Prostate gland (tissue), 2 donors: ENCODE measurements around the gene ACTL8. TPM values are rescaled to one million over a fixed set of nuclear protein-coding genes. Genes with fewer than 3 reads are reported as not detected.

Source experiments
- DNase-seq: peaks from one replicate; pipeline ENCODE4 v3.0.0-alpha.2; 2019; ENCODE audit warnings: low spot score
- H3K27ac ChIP-seq, 2 donors: fragments of 200-600 bp; sonication (generic); 2 replicates each; pipeline ENCODE4 v1.5.1; 2017 to 2019
- H3K27me3 ChIP-seq: fragments of 200-600 bp; sonication (generic); replicated peaks from 2 replicates; pipeline ENCODE4 v1.5.1; 2019; ENCODE audit not compliant: insufficient read depth
- H3K36me3 ChIP-seq, 2 donors: fragments of 200-600 bp; sonication (generic); 1 replicate in 1 of 2; 2 replicates in 1 of 2; pipeline versions ENCODE4 v1.5.1 to v1.8.1; 2017 to 2019
- H3K4me1 ChIP-seq: fragments of 200-600 bp; sonication (generic); replicated peaks from 2 replicates; pipeline ENCODE4 v1.5.1; 2019
- H3K4me3 ChIP-seq, 2 donors: fragments of 200-600 bp; sonication (generic); 2 replicates each; pipeline ENCODE4 v1.5.1; 2017 to 2019
- H3K9me3 ChIP-seq: fragments of 200-600 bp; sonication (generic); 2 replicates; pipeline ENCODE4 v1.5.1; 2017
- POLR2A ChIP-seq: fragments of 450-650 bp; IDR thresholded peaks from one replicate; pipeline ENCODE4 v1.6.1; 2016; ENCODE audit warnings: antibody characterized with exemption, mild to moderate bottlenecking
- POLR2AphosphoS5 ChIP-seq: sonication (generic); formaldehyde crosslinking; IDR thresholded peaks from one replicate; pipeline ENCODE4 v1.6.1; 2017; ENCODE audit warnings: antibody characterized with exemption
- WGBS: methylation state at CpG from one replicate; pipeline ENCODE4 v1.1.5; 2018; 5-methylcytosine and 5-hydroxymethylcytosine counted together
- intact Hi-C: fragments of 100-400 bp; cut with DNase I; formaldehyde crosslinking; loops from one replicate; pipeline ENCODE4 v1.14.2; 2022
- total RNA-seq, 2 donors: library from RNA; depleted of rRNA; stranded (reverse); fragments of >200 nt; gene quantifications; one replicate each; pipeline ENCODE4 v1.1.0, GENCODE V29; 2016
- TF ChIP-seq, protein P1 (sequence below), 4 experiments: fragments of 200-600 bp in 2 of 4; fragments of 450-650 bp in 2 of 4; sonication (generic) in 2 of 4; IDR thresholded peaks; 1 replicate in 3 of 4; 2 replicates in 1 of 4; pipeline ENCODE4 v1.5.1; 2016 to 2019; ENCODE audit warnings: antibody characterized with exemption in 4 of 4, mild to moderate bottlenecking in 2 of 4, moderate library complexity in 2 of 4

The ACTL8 gene
- total RNA-seq, 2 donors from 2014 or later = 5.9 TPM; not detected in 1

- Histone ChIP-seq H3K27me3 (peaks cover 6% of the 10 kb centered on the region), H3K36me3 (no peaks in the 10 kb centered on the region), H3K4me3 (no peak overlapping the region), H3K4me1 (no peaks in the 10 kb centered on the region), H3K27ac (no peak overlapping the region), H3K9me3 (no peaks in the 10 kb centered on the region)
- DNase-seq = no peak
- TF ChIP-seq, protein P1, sequence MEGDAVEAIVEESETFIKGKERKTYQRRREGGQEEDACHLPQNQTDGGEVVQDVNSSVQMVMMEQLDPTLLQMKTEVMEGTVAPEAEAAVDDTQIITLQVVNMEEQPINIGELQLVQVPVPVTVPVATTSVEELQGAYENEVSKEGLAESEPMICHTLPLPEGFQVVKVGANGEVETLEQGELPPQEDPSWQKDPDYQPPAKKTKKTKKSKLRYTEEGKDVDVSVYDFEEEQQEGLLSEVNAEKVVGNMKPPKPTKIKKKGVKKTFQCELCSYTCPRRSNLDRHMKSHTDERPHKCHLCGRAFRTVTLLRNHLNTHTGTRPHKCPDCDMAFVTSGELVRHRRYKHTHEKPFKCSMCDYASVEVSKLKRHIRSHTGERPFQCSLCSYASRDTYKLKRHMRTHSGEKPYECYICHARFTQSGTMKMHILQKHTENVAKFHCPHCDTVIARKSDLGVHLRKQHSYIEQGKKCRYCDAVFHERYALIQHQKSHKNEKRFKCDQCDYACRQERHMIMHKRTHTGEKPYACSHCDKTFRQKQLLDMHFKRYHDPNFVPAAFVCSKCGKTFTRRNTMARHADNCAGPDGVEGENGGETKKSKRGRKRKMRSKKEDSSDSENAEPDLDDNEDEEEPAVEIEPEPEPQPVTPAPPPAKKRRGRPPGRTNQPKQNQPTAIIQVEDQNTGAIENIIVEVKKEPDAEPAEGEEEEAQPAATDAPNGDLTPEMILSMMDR (IDR thresholded peaks at IDR 0.05) = no peak
- TF ChIP-seq POLR2AphosphoS5 (no peak), POLR2A (no peak)
- intact Hi-C loops = no loop called here
- 71% methylated on average over 33 of the region's 33 CpGs for WGBS
Observed at GRCh38 chr1:17825273-17826164, 70.4 kb downstream of the ACTL8 start.

DNA sequence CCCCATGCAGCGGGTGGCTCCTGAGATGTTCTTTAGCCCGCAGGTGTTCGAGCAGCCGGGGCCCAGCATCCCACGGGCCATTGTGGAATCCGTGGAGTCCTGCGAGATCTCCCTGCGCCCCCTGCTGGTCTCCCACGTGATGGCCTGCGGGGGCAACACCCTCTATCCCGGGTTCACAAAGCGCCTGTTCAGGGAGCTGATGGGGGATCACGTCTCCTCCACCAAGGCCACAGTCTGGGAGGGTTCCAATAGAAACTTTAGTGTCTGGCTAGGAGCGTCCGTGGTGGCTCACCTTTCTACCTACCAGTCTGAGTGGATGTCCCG lies 71.0 kb downstream of the ACTL8 start:
- H3K9me3 ChIP-seq = no peaks in the 10 kb centered on the region
- DNase-seq = no peak
- WGBS = 35% methylated on average over 15 of the region's 16 CpGs
- H3K4me3 ChIP-seq = no peak overlapping the region
- no peaks in the 10 kb centered on the region for H3K4me1 ChIP-seq
- intact Hi-C loops = no loop called here
- no peaks in the 10 kb centered on the region for H3K36me3 ChIP-seq
- H3K27ac ChIP-seq = no peak overlapping the region
- peaks cover 6% of the 10 kb centered on the region for H3K27me3 ChIP-seq
- no peak for TF ChIP-seq POLR2AphosphoS5
- no peak for TF ChIP-seq POLR2A
- TF ChIP-seq, protein P1 (IDR thresholded peaks at IDR 0.05) = peak in 3 of 4 experiments; percentile 22 to 48 (median 39)

DNA sequence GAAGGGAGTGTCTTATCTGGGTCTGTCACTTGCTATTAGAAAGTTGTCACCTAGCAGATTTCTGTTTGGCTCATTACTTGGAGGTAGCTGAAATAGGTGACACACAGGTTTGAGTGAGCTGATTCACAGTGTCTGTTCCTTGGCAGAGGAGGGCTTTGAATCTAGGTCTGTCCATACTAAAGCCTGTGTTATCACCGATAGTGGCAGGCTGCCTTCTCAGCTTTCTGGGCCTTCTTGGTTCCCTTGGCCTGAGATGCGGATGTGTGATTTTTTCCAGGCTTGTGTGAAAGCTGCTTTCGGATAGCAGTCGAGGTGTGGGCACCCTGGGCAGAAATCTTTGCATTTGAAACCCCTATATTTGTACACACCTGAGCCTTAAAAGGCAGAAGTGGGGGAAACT lies 73.9 kb downstream of the ACTL8 start:
- WGBS = 66% methylated on average over 4 of the region's 4 CpGs
- no peaks in the 10 kb centered on the region for H3K4me1 ChIP-seq
- TF ChIP-seq, protein P1 (IDR thresholded peaks at IDR 0.05) = no peak
- TF ChIP-seq POLR2A (no peak), POLR2AphosphoS5 (no peak)
- H3K27me3 ChIP-seq = peaks cover 6% of the 10 kb centered on the region
- no peak overlapping the region for H3K4me3 ChIP-seq
- H3K9me3 ChIP-seq = no peaks in the 10 kb centered on the region
- no peak overlapping the region for H3K27ac ChIP-seq
- DNase-seq = no peak
- H3K36me3 ChIP-seq = no peaks in the 10 kb centered on the region
- intact Hi-C loops = no loop called here

- intact Hi-C loops = no loop called here
- Histone ChIP-seq H3K4me3 (no peak overlapping the region), H3K27ac (no peak overlapping the region), H3K36me3 (no peaks in the 10 kb centered on the region), H3K27me3 (peaks cover 6% of the 10 kb centered on the region), H3K9me3 (no peaks in the 10 kb centered on the region), H3K4me1 (no peaks in the 10 kb centered on the region)
- WGBS = 52% methylated on average over 6 of the region's 6 CpGs
- TF ChIP-seq POLR2A (no peak), POLR2AphosphoS5 (no peak)
- TF ChIP-seq, protein P1 (IDR thresholded peaks at IDR 0.05) = no peak
- DNase-seq = no peak
Observed at GRCh38 chr1:17829579-17829978, 74.4 kb downstream of the ACTL8 start.

DNA sequence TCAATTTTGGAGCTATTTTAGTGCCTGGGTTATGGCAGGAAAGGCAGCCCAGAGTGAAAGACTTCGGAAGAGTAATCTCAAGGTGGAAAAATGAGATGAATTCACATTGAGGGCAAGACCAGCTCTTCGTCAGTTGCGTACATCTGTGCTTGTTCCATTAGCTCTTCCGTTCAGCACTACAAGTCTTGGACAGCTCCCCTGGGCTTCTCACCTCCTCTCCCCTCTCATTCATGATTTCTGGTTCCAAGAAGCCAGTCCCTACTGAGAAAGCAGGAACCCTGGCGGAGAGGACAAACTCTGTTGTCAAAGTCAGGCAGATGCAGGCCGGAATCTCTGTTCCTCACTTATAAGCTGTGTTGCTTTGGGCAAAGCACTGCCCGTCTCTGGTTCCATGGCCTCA lies 76.5 kb downstream of the ACTL8 start:
- Histone ChIP-seq H3K27ac (no peak overlapping the region), H3K9me3 (no peaks in the 10 kb centered on the region), H3K36me3 (no peaks in the 10 kb centered on the region), H3K4me3 (no peak overlapping the region), H3K4me1 (no peaks in the 10 kb centered on the region), H3K27me3 (peaks cover 3% of the 10 kb centered on the region)
- 35% methylated on average over 7 of the region's 7 CpGs for WGBS
- DNase-seq = no peak
- TF ChIP-seq POLR2AphosphoS5 = no peak
- TF ChIP-seq POLR2A = no peak
- TF ChIP-seq, protein P1 (IDR thresholded peaks at IDR 0.05) = no peak
- intact Hi-C loops = no loop called here
